AG04449 (cell line): ENCODE results near the gene GRIK1.

Experiments used
- CTCF ChIA-PET: fragments of 350-600 bp; formaldehyde crosslinking; extraction: SDS; loops from one replicate; lab custom pipeline; 2021; ENCODE audit warnings: antibody characterized with exemption; lab: Yijun Ruan, JAX
- POLR2A ChIA-PET: fragments of 400-600, 350-600 bp; formaldehyde crosslinking; extraction: SDS; loops from one replicate; lab custom pipeline; 2020; ENCODE audit warnings: antibody characterized with exemption, inconsistent platforms; lab: Yijun Ruan, JAX
- DNase-seq: peaks from one replicate; pipeline ENCODE4 v3.0.0-alpha.2; 2010; ENCODE audit warnings: low read depth, low spot score
- H3K4me3 ChIP-seq: 2 replicates; pipeline ENCODE4 v1.5.1; 2011; ENCODE audit warnings: low read depth, mild to moderate bottlenecking, control low read depth, low read length
- CTCF ChIP-seq: IDR thresholded peaks from one replicate; pipeline ENCODE4 v1.5.1; 2011; ENCODE audit warnings: mild to moderate bottlenecking, moderate library complexity, low read length, control low read depth, inconsistent platforms; ENCODE audit not compliant: insufficient read depth; ENCODE audit errors: missing control alignments

Gene GRIK1

GRCh38 chr21:29825936-29826335 lies 113.9 kb downstream of the GRIK1 start:
- DNase-seq = no peak
- CTCF ChIA-PET = no interaction called here
- TF ChIP-seq CTCF = no peak
- H3K4me3 ChIP-seq = no peak overlapping the region
- POLR2A ChIA-PET = no interaction called here

GRCh38 chr21:29825345-29825744 lies 114.5 kb downstream of the GRIK1 start:
- no peak for DNase-seq
- ChIA-PET CTCF (no interaction called here), POLR2A (no interaction called here)
- TF ChIP-seq CTCF = no peak
- H3K4me3 ChIP-seq = no peak overlapping the region

- ChIA-PET POLR2A (no interaction called here), CTCF (no interaction called here)
- no peak for TF ChIP-seq CTCF
- no peak overlapping the region for H3K4me3 ChIP-seq
- no peak for DNase-seq
Measured at GRCh38 chr21:29822064-29822463, 117.7 kb downstream of the GRIK1 start.

- no peak for TF ChIP-seq CTCF
- ChIA-PET CTCF (no interaction called here), POLR2A (no interaction called here)
- DNase-seq = no peak
- no peak overlapping the region for H3K4me3 ChIP-seq
Measured at GRCh38 chr21:29821230-29821629, 118.6 kb downstream of the GRIK1 start.

GRCh38 chr21:29819675-29820326 lies 120.0 kb downstream of the GRIK1 start:
- ChIA-PET CTCF (no interaction called here), POLR2A (no interaction called here)
- no peak for DNase-seq
- no peak for TF ChIP-seq CTCF
- H3K4me3 ChIP-seq = no peak overlapping the region

GRCh38 chr21:29818383-29818921 lies 121.3 kb downstream of the GRIK1 start:
- no peak for DNase-seq
- TF ChIP-seq CTCF = no peak
- no peak overlapping the region for H3K4me3 ChIP-seq
- CTCF ChIA-PET = no interaction called here
- POLR2A ChIA-PET = no interaction called here
